C4-2B (cell line): ENCODE measurements around the gene DRD1.

Experiments used
- CTCF ChIP-seq: fragments of 450-650 bp; conservative IDR thresholded peaks from 2 replicates; pipeline ENCODE4 v1.5.1; 2017; ENCODE audit warnings: mild to moderate bottlenecking
- ZFX ChIP-seq: fragments of 450-650 bp; IDR thresholded peaks from 2 replicates; pipeline ENCODE4 v1.6.1; 2017

- TF ChIP-seq CTCF (no peak), ZFX (no peak)
Observed at GRCh38 chr5:175420383-175420782, 23.6 kb downstream of the DRD1 start.
